22Rv1 (cell line): ENCODE results near the gene AFF2.

ENCODE experiments used
- H3K27ac ChIP-seq: fragments of 450-650 bp; 2 replicates; pipeline ENCODE4 v1.5.1; 2017
- CTCF ChIP-seq: fragments of 450-650 bp; IDR thresholded peaks from 2 replicates; pipeline ENCODE4 v1.5.1; 2017; ENCODE audit warnings: mild to moderate bottlenecking
- ZFX ChIP-seq: fragments of 450-650 bp; IDR thresholded peaks from 2 replicates; pipeline ENCODE4 v1.6.1; 2017; ENCODE audit warnings: antibody characterized with exemption, borderline replicate concordance

Gene AFF2

GRCh38 chrX:148771440-148771839 lies 271.0 kb downstream of the AFF2 start:
- TF ChIP-seq ZFX (no peak), CTCF (no peak)
- no peak overlapping the region for H3K27ac ChIP-seq

- H3K27ac ChIP-seq = no peak overlapping the region
- no peak for TF ChIP-seq ZFX
- TF ChIP-seq CTCF = no peak
These were observed 273.9 kb downstream of the AFF2 start for GRCh38 chrX:148774276-148774675.

GRCh38 chrX:148784137-148784536 lies 283.7 kb downstream of the AFF2 start:
- TF ChIP-seq ZFX (no peak), CTCF (no peak)
- H3K27ac ChIP-seq = no peak overlapping the region

- TF ChIP-seq ZFX (no peak), CTCF (no peak)
These were observed 284.4 kb downstream of the AFF2 start for GRCh38 chrX:148784856-148785255.

GRCh38 chrX:148785256-148785655 lies 284.8 kb downstream of the AFF2 start:
- no peak overlapping the region for H3K27ac ChIP-seq

More at GRCh38 chrX:148784856-148785255, 284.4 kb downstream of the AFF2 start:
- no peak overlapping the region for H3K27ac ChIP-seq

GRCh38 chrX:148788449-148788848 lies 288.0 kb downstream of the AFF2 start:
- H3K27ac ChIP-seq = no peak overlapping the region
- TF ChIP-seq CTCF (no peak), ZFX (no peak)

More at GRCh38 chrX:148785256-148785655, 284.8 kb downstream of the AFF2 start:
- TF ChIP-seq CTCF (no peak), ZFX (no peak)

- H3K27ac ChIP-seq = no peak overlapping the region
- TF ChIP-seq CTCF (no peak), ZFX (no peak)
These were observed 293.9 kb downstream of the AFF2 start for GRCh38 chrX:148794350-148794749.
